Hepatic stellate cell (primary cell): ENCODE results near the gene TLCD3A.
"Not testable (repeated sequence)": the region's sequence is repeated elsewhere in the genome, so short reads cannot be mapped to it uniquely, and the experiment has no call there.

ENCODE experiments used
- DNase-seq: peaks from one replicate; pipeline ENCODE4 v3.0.0; 2011; ENCODE audit warnings: low spot score

Gene TLCD3A

GRCh38 chr17:708132-708531, 24.3 kb upstream of the TLCD3A start:
- no peak for DNase-seq

- no peak for DNase-seq
Observed at GRCh38 chr17:718075-718474, 14.3 kb upstream of the TLCD3A start.

GRCh38 chr17:720706-721539, 11.5 kb upstream of the TLCD3A start:
- DNase-seq: no peak

- DNase-seq: no peak
Observed at GRCh38 chr17:721540-721937, 10.9 kb upstream of the TLCD3A start.

GRCh38 chr17:725084-725483, 7.3 kb upstream of the TLCD3A start:
- no peak for DNase-seq

GRCh38 chr17:725746-726145, 6.7 kb upstream of the TLCD3A start:
- DNase-seq: no peak

GRCh38 chr17:726271-726919, 6.0 kb upstream of the TLCD3A start:
- DNase-seq: no peak

- no peak for DNase-seq
Observed at GRCh38 chr17:728911-729310, 3.5 kb upstream of the TLCD3A start.

- no peak for DNase-seq
Observed at GRCh38 chr17:731644-732066, 741 bp upstream of the TLCD3A start.

GRCh38 chr17:732902-733720, 715 bp downstream of the TLCD3A start:
- DNase-seq: peak; percentile 48

GRCh38 chr17:733743-734142, 1.3 kb downstream of the TLCD3A start:
- DNase-seq: no peak

GRCh38 chr17:737561-738113, 5.2 kb downstream of the TLCD3A start:
- DNase-seq: no peak

- no peak for DNase-seq
Observed at GRCh38 chr17:740240-741017, 8.0 kb downstream of the TLCD3A start.

- DNase-seq: no peak
Observed at GRCh38 chr17:742147-742793, 9.9 kb downstream of the TLCD3A start.

GRCh38 chr17:743139-743538, 10.7 kb downstream of the TLCD3A start:
- DNase-seq: no peak

GRCh38 chr17:744937-745336, 12.5 kb downstream of the TLCD3A start:
- DNase-seq: no peak

- no peak for DNase-seq
Observed at GRCh38 chr17:745406-745805, 13.0 kb downstream of the TLCD3A start.

GRCh38 chr17:746181-746580, 13.8 kb downstream of the TLCD3A start:
- no peak for DNase-seq

- DNase-seq: no peak
Observed at GRCh38 chr17:746783-747629, 14.6 kb downstream of the TLCD3A start.

GRCh38 chr17:748604-749003, 16.2 kb downstream of the TLCD3A start:
- not testable (repeated sequence) for DNase-seq
